Activated CD8-positive, alpha-beta memory T cell treated with anti-CD3 and anti-CD28 coated beads for 4 hours (primary cell): ENCODE results near the gene TENM3.

Experiments used
- DNase-seq, 2 donors: peaks; one replicate each; pipeline ENCODE4 v3.0.0-alpha.2; 2020; ENCODE audit warnings: low read depth in 2 of 2

Gene TENM3

DNA sequence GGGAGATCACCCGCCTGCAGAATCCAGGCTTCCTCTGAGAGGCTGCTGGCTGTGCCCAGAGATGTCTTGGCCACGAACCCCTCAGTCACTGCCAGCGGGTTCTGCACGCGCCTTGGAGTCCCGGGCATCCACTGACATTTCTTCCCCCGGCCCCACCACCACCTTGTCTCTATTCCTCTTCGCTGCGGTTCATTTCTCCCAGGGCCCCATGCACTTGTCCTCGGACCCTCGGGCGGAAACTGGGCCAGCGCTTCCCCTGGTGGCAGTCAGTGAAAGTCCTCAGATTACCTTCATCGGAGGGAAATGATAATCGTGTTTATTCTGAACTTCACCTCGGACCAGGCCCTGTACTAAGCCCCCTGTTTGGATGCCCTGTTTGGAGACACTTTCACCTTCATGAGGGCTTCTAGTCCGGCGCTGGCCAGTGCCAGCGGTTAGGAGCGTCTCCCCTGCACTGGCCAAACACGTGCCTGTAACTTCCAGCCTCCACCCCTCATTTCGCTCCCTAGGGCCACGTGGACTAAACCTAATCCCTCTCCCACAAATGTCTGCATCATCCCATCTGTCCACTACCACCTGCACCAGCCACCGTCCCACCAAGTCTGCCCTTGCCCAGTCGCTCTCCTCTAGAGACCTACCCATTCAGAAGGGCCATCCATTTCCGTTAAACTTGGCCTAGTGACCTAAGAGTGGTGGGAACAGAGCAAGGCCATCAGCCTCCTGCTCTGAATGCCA is 592.0 kb downstream of the TENM3 start:
- no peak for DNase-seq

DNA sequence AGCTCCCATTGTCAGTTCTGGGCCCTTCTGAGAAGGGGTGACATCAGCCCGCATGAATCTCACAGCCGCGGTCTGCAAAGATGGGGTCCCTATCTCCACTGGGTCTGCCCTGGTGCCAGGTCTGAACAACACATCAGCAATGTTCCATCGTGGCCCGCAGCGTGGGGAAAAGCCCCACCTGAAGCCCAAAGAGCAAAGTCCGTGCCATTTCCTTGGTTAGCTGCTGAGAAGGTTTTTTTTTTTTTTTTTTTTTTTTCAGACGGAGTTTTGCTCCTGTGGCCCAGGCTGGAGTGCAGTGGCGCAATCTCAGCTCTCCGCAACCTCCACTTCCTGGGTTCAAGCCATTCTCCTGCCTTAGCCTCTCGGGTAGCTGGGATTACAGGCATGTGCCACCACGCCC is 594.6 kb downstream of the TENM3 start:
- no peak for DNase-seq

DNA sequence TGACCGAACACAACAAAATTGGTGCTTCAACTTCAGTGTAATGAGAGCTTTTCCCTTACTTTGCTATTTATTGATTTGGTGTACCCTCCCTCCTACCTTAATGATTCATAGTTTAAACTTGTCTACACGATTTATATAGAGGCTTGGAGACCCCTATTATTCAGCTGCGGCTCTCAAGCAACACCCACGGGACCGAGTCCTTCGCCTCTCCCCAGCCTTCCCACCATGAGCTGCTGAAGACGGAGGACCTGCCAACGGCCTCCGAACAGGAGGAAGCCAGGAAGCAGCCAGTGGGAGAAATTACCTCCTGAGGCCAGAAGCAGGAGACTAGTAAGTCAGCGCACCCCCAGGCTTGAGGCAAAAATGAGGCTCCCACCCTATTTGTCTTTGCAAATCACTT is 595.3 kb downstream of the TENM3 start:
- no peak for DNase-seq

DNA sequence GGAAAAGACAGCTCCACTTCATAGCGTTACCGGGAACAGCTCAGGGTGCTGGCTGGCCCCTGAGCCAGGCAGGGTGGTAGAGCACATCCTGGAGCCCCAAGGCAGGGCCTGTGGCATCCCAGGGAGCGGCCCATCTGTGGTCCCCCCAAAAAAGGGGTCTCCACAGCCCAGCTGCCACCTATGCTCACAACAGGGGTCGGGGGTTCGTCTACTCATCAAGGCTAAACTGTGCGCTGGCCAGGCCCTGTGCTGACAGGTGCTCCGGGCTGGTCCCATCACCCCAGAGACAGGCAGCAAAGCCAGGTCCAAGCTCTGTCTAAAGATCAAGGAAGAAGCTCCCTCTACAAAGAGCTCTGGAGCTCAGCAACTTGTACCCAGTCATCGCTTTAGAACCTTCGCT is 596.1 kb downstream of the TENM3 start:
- no peak for DNase-seq

DNA sequence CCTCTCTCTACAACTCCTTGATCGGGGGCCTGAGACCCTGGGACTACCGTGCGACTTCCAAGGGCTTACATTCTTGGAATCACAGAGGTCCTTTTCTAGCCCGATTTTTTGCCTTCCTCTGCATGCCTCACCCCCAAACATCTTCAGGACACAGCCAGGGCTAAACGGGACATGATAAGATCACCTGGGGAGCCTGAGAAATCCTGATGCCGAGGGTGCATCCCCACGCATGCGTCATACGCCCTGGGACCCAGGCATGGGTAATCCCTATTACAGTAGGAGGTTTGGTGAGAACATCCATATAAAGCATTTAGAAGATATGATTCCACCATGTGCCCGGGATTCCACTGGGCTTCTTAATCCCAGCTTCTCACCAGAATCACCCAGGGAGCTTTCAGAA is 596.9 kb downstream of the TENM3 start:
- DNase-seq = no peak

DNA sequence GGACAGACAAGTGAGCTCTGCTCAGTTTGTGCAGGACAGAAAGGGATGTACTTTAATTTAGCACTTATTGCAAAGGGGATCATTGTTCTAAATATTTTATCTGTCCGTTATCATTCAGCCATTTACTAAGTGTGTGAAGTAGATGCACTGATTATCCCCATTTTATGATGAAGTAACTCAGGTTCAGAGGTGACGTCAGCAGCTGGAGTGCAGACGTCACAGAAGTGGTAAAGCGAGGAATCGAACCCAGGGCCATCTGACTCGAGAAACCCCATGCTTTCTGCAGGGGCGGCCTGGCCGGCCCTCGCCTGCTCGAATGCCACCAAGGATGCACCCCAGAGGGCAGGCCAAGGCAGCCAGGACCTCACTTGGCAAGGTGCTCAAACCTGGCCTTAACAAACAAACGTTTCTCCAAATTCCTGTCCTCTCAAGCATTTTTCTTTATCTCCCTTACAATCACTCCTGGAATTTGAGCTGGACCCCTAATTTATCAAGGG is 599.0 kb downstream of the TENM3 start:
- DNase-seq = no peak

DNA sequence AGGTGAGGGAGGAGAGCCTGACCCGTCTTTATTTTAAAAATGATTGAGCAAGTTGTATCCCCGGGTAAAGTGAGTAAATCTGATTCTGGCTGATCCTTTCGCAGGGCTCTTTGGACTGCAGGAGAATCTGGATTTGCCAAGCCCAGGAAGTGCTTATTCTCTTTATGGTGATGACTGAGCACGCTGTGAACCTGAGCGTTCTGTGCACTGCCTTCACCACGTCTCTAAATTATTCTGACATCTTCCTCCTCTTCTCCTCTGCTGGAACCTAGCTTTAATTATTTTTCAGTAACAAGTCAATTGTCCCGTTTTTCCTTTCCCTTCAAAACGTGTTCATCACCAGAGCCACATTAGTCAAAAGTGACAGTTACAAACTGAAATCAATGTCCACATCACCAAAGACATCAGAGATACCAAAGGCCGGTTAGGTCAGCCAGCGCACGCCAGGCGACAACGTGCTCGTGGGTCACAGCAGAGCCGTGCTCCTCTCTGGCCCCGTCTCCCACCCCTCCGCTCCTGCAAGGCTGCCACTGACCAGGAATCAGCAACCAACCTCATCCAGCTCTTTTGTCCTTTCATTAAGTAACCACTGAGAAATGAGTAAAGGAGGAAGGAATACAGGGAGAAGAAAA is 599.7 kb downstream of the TENM3 start:
- no peak for DNase-seq

DNA sequence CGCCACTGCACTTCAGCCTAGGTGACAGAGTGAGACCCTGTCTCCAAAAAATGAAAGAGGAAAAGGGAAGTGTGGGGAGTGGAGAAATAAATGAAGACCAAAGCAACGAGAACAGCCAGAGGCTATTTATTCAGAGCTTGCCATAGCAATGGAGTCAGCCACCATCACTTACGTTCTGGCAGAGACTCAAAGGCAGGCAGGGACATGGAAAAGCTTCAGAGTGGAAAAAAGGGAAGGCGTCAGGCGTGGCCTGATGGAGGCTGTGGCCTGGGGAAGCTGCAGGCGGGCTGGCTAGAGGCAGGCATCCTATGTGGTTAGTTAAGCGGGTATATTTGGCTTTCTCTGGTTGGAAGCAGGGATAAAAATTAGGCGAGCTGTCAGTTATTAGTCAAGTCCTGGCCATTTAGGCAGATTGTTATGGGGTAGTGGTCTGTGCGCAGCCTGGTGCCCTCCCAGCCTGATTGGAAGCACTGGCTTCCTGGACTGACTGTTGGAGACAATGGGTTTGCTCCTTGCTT is 600.7 kb downstream of the TENM3 start:
- no peak for DNase-seq

DNA sequence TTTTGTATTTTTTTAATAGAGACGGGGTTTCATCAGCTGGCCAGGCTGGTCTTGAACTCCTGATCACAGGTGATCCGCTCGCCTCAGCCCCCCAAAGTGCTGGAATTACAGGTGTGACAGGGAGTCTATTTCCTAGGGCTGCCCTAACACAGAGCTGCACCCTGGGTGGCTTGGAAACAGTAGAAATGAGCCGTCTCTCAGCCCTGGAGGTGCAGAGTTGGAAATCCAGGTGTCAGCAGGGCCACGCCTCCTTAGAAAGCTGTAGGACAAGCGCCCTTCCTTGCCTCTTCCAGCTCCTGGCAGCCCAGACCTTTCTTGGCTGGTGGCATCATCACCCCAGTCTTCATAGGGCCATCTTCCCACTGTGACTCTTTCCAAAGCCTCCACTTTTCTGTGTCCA is 602.4 kb downstream of the TENM3 start:
- no peak for DNase-seq

DNA sequence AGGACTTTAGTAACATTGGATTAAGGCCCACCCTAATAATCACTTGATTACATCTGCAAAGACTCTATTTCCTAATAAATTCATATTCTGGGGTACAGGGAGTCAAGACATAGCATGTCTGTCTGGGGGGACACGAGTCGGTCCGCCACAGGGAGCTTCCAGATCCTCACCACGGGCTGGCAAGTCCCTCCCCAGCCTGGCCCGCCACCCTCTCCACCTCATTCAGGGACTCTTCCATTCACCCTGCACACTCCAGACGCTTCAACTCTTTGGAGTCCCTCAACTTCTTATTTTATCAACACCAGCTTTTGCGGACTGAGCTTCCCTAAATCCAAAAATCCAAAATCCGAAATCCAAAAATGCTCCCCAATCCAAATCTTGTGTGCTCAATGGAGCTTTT is 602.8 kb downstream of the TENM3 start:
- no peak for DNase-seq

DNA sequence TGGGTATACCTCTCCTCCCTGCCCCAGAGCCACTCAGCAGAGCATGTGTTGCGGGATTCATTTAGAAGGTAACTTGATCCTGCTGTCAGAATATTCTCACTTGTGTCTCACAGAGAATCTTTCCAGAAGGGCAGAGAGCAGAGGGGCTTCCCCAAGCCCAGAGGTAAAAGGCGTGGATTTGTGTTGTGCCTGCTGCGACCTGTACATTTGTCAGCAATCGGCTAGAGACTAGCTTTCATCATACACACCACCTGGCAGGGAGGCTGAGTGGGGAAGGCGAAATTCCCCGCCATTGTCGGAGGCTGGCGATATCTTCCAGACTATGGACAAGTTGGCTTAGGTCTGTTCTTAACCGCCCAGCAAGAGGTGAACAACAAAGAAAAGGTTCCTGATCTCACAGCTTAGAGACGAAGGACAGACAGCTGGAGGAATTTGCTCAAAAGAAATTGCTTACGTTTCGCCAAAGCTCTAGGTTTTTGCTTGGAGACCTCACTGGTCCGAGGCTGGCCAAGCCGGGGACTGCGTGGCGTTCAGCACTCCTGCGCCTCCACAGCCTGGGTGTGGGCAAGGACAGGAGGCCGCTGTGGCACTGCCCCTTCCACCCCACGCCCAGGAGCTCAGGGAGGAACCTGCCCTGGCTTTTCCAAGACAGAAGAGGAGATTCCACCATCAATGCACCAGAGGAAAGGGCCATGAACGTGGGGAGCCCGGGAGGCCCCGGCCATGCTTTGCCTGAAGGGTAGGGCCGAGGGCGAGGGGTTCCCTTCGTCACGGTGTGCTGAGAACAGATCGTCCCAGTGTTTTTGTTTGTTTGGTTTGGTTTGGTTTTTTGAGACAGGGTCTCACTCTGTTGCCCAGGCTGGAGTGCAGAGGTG is 604.6 kb downstream of the TENM3 start:
- no peak for DNase-seq

DNA sequence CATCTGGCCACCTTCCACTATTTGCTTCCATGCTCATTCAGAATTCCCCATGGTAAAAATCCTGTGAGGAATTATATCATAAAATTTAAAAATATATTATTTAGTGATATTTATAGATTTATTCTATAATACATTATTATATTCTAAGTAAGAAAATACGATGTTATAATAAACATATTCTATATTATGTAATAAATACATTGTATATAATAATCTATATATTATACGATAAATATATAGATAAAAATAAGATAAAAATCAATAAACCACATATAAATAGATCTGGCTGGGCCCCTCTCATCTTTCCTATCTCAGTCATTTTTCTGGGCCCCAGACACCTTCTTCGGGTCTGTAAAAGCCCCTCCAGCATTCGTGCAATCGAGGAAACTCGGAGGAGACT is 605.5 kb downstream of the TENM3 start:
- DNase-seq = no peak
